ENCODE results near the gene ASZ1. TPM values are rescaled to one million over a fixed set of nuclear protein-coding genes. Genes with fewer than 3 reads are reported as not detected.

The ASZ1 gene
- total RNA-seq, 2 donors from 2014 or later = not detected

GRCh38 chr7:117324960-117325359, 102.3 kb downstream of the ASZ1 start:
- whole genome bisulfite sequencing, 2 donors = 58 to 64% methylated on average over 4 of the region's 4 CpGs

GRCh38 chr7:117323851-117324711, 103.2 kb downstream of the ASZ1 start:
- intact Hi-C loops (cut with DNase I) = no loop called here
- DNase-seq (peak in 3 of 4 donors; percentile 9 to 28 (median 16)), ATAC-seq (peak; percentile 48)
- H3K36me3 ChIP-seq (replicated peaks in 1 of 2; ENCODE audit: insufficient read depth in 1 of 2, low read depth in 2 of 2) = no peaks in the 10 kb centered on the region
- H3K27ac ChIP-seq = no peak overlapping the region
- WGBS, 2 donors = 1 to 4% methylated on average over 28 to 57 of the region's 67 CpGs
- H3K4me1 ChIP-seq = peaks cover 25% of the 10 kb centered on the region
- no peak for TF ChIP-seq POLR2A (IDR thresholded peaks at IDR 0.05)
- no peak for TF ChIP-seq CTCF (IDR thresholded peaks at IDR 0.05)
- H3K4me3 ChIP-seq = peak overlapping the region in 1 of 2 donors; percentile 19
- H3K27me3 ChIP-seq = no peaks in the 10 kb centered on the region
- H3K9me3 ChIP-seq = no peaks in the 10 kb centered on the region

More at GRCh38 chr7:117324960-117325359, 102.3 kb downstream of the ASZ1 start:
- H3K27ac ChIP-seq = no peak overlapping the region
- no peak for TF ChIP-seq POLR2A (IDR thresholded peaks at IDR 0.05)
- no peak for TF ChIP-seq CTCF (IDR thresholded peaks at IDR 0.05)
- no peaks in the 10 kb centered on the region for H3K27me3 ChIP-seq
- ATAC-seq (no peak), DNase-seq (no peak)
- intact Hi-C loops (cut with DNase I) = no loop called here
- no peak overlapping the region for H3K4me3 ChIP-seq
- H3K4me1 ChIP-seq = peaks cover 25% of the 10 kb centered on the region
- H3K36me3 ChIP-seq (replicated peaks in 1 of 2; ENCODE audit: insufficient read depth in 1 of 2, low read depth in 2 of 2) = no peaks in the 10 kb centered on the region
- no peaks in the 10 kb centered on the region for H3K9me3 ChIP-seq

- no peak for TF ChIP-seq CTCF (IDR thresholded peaks at IDR 0.05)
- TF ChIP-seq POLR2A (IDR thresholded peaks at IDR 0.05) = no peak
- H3K27me3 ChIP-seq = no peaks in the 10 kb centered on the region
- H3K27ac ChIP-seq = no peak overlapping the region
- peak; percentile 38 for ATAC-seq
- 1% methylated on average over 24 to 25 of the region's 25 CpGs for WGBS, 2 donors
- H3K9me3 ChIP-seq = no peaks in the 10 kb centered on the region
- H3K4me3 ChIP-seq = peak overlapping the region in 1 of 2 donors; percentile 5
- intact Hi-C loops (cut with DNase I) = no loop called here
- DNase-seq = no peak
- H3K36me3 ChIP-seq (replicated peaks in 1 of 2; ENCODE audit: insufficient read depth in 1 of 2, low read depth in 2 of 2) = no peaks in the 10 kb centered on the region
- peaks cover 25% of the 10 kb centered on the region for H3K4me1 ChIP-seq
These were observed 103.9 kb downstream of the ASZ1 start for GRCh38 chr7:117323305-117323850.

- TF ChIP-seq CTCF (IDR thresholded peaks at IDR 0.05) (no peak), POLR2A (IDR thresholded peaks at IDR 0.05) (no peak)
- intact Hi-C loops (cut with DNase I) = no loop called here
- H3K27me3 ChIP-seq = no peaks in the 10 kb centered on the region
These were observed 104.5 kb downstream of the ASZ1 start, which contains the start of gene WNT2 for GRCh38 chr7:117322741-117323304. Gene WNT2 (minus strand): TSS chr7:117323058. CDS start chr7:117322989, 69 bp downstream.

More at GRCh38 chr7:117322741-117323304, 104.5 kb downstream of the ASZ1 start, which contains the start of gene WNT2:
- no peaks in the 10 kb centered on the region for H3K9me3 ChIP-seq
- WGBS, 2 donors = 1 to 2% methylated on average over 14 to 60 of the region's 60 CpGs
- peak within 1 kb of the TSS in 1 of 2 donors; percentile 19 for H3K4me3 ChIP-seq
- H3K36me3 ChIP-seq (replicated peaks in 1 of 2; ENCODE audit: insufficient read depth in 1 of 2, low read depth in 2 of 2) = no peaks in the 10 kb centered on the region
- no peak for DNase-seq
- ATAC-seq = peak; percentile 7
- no peak within 1 kb of the TSS for H3K27ac ChIP-seq
- peaks cover 25% of the 10 kb centered on the region for H3K4me1 ChIP-seq
